ENCODE results near the gene TARDBP.

DNA sequence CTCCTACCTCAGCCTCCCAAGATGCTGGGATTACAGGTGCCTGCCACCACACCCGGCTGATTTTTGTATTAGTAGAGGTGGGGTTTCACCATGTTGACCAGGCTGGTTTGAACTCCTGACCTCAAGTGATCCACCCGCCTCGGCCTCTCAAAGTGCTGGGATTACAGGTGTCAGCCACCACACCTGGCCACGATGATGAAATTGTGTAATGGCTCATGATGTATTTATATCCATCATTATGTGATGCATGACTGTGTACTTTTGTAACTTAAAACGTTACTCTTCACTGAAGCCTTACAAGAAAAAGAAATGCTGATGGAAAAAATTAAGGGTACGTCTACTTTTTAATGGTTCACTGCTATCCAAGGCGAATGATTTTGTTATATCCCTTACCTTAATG lies 7.5 kb downstream of the TARDBP start:
- TF ChIP-seq OSR1 (CRISPR knock-in tag; IDR thresholded peaks at IDR 0.05) = no peak
- no peak for TF ChIP-seq CSRNP3 (CRISPR knock-in tag; IDR thresholded peaks at IDR 0.05)
- no peak for TF ChIP-seq ZNF8 (CRISPR knock-in tag; IDR thresholded peaks at IDR 0.05)
- no peak for TF ChIP-seq ZNF70 (CRISPR knock-in tag; IDR thresholded peaks at IDR 0.05)
- no peak for TF ChIP-seq TCF4 (CRISPR knock-in tag; IDR thresholded peaks at IDR 0.05; ENCODE audit: borderline replicate concordance)
- no peak for TF ChIP-seq PATZ1 (CRISPR knock-in tag; IDR thresholded peaks at IDR 0.05; ENCODE audit: borderline replicate concordance)
- TF ChIP-seq RARB (CRISPR knock-in tag; IDR thresholded peaks at IDR 0.05) = no peak
- no peak for TF ChIP-seq ARNTL (CRISPR knock-in tag; IDR thresholded peaks at IDR 0.05; ENCODE audit: borderline replicate concordance, low read depth)
- TF ChIP-seq, protein P1, sequence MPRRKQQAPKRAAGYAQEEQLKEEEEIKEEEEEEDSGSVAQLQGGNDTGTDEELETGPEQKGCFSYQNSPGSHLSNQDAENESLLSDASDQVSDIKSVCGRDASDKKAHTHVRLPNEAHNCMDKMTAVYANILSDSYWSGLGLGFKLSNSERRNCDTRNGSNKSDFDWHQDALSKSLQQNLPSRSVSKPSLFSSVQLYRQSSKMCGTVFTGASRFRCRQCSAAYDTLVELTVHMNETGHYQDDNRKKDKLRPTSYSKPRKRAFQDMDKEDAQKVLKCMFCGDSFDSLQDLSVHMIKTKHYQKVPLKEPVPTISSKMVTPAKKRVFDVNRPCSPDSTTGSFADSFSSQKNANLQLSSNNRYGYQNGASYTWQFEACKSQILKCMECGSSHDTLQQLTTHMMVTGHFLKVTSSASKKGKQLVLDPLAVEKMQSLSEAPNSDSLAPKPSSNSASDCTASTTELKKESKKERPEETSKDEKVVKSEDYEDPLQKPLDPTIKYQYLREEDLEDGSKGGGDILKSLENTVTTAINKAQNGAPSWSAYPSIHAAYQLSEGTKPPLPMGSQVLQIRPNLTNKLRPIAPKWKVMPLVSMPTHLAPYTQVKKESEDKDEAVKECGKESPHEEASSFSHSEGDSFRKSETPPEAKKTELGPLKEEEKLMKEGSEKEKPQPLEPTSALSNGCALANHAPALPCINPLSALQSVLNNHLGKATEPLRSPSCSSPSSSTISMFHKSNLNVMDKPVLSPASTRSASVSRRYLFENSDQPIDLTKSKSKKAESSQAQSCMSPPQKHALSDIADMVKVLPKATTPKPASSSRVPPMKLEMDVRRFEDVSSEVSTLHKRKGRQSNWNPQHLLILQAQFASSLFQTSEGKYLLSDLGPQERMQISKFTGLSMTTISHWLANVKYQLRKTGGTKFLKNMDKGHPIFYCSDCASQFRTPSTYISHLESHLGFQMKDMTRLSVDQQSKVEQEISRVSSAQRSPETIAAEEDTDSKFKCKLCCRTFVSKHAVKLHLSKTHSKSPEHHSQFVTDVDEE (CRISPR knock-in tag; IDR thresholded peaks at IDR 0.05) = no peak
- TF ChIP-seq ZFP30 (CRISPR knock-in tag; IDR thresholded peaks at IDR 0.05) = no peak
- TF ChIP-seq ZFP3 (CRISPR knock-in tag; IDR thresholded peaks at IDR 0.05) = no peak
- no peak for TF ChIP-seq BACH2 (CRISPR knock-in tag; IDR thresholded peaks at IDR 0.05; ENCODE audit: borderline replicate concordance)
- no peak for TF ChIP-seq SNAI2 (CRISPR knock-in tag; IDR thresholded peaks at IDR 0.05)
